Trophoblast cell (in vitro differentiated cells and primary cell): ENCODE data around the gene JMJD1C.

Source experiments
- DNase-seq, 2 donors: peaks; one replicate each; pipeline ENCODE4 v3.0.0-alpha.2; 2016
- H2AFZ ChIP-seq: 2 replicates; pipeline ENCODE4 v1.6.1; 2013; ENCODE audit warnings: low read length, moderate library complexity, mild to moderate bottlenecking; ENCODE audit not compliant: insufficient read depth, poor library complexity
- H2AK5ac ChIP-seq: 2 replicates; pipeline ENCODE4 v1.6.1; 2013; ENCODE audit warnings: mild to moderate bottlenecking, low read length
- H2BK120ac ChIP-seq: 2 replicates; pipeline ENCODE4 v1.6.1; 2013; ENCODE audit warnings: low read length, mild to moderate bottlenecking, moderate library complexity; ENCODE audit not compliant: insufficient read depth, poor library complexity
- H2BK12ac ChIP-seq: 2 replicates; pipeline ENCODE4 v1.6.1; 2013; ENCODE audit warnings: mild to moderate bottlenecking, low read length, moderate library complexity
- H2BK5ac ChIP-seq: 2 replicates; pipeline ENCODE4 v1.6.1; 2013; ENCODE audit warnings: low read length, low read depth, moderate library complexity, mild to moderate bottlenecking; ENCODE audit not compliant: poor library complexity
- H3K14ac ChIP-seq: 2 replicates; pipeline ENCODE4 v1.6.1; 2013; ENCODE audit warnings: mild to moderate bottlenecking, low read length
- H3K18ac ChIP-seq: 2 replicates; pipeline ENCODE4 v1.6.1; 2013; ENCODE audit warnings: mild to moderate bottlenecking, low read length
- H3K23ac ChIP-seq: 2 replicates; pipeline ENCODE4 v1.6.1; 2013; ENCODE audit warnings: low read length
- H3K27ac ChIP-seq: 2 replicates; pipeline ENCODE4 v1.5.1; 2013; ENCODE audit warnings: low read depth, mild to moderate bottlenecking, inconsistent platforms, low read length, moderate library complexity
- H3K27me3 ChIP-seq: 2 replicates; pipeline ENCODE4 v1.6.1; 2013; ENCODE audit warnings: inconsistent platforms, mild to moderate bottlenecking, low read length, moderate library complexity; ENCODE audit not compliant: insufficient read depth
- H3K36me3 ChIP-seq, 2 experiments: 1 replicate in 1 of 2; 2 replicates in 1 of 2; pipeline ENCODE4 v1.6.1; 2013; ENCODE audit warnings: low read length in 2 of 2, mild to moderate bottlenecking in 2 of 2, moderate library complexity in 1 of 2; ENCODE audit not compliant: insufficient read depth in 2 of 2, control insufficient read depth in 1 of 2
- H3K4ac ChIP-seq: 2 replicates; pipeline ENCODE4 v1.6.1; 2013; ENCODE audit warnings: low read depth, mild to moderate bottlenecking, low read length, moderate library complexity
- H3K4me1 ChIP-seq, 2 experiments: 1 replicate in 1 of 2; 2 replicates in 1 of 2; pipeline ENCODE4 v1.6.1; 2013; ENCODE audit warnings: low read length in 2 of 2, mild to moderate bottlenecking in 2 of 2, moderate library complexity in 1 of 2; ENCODE audit not compliant: insufficient read depth in 2 of 2, control insufficient read depth in 1 of 2
- H3K4me2 ChIP-seq: 2 replicates; pipeline ENCODE4 v1.6.1; 2013; ENCODE audit warnings: inconsistent platforms, mild to moderate bottlenecking, low read length, moderate library complexity
- H3K4me3 ChIP-seq: 2 replicates; pipeline ENCODE4 v1.5.1; 2013; ENCODE audit warnings: mild to moderate bottlenecking, low read depth, low read length, inconsistent platforms
- H3K79me1 ChIP-seq: one replicate; pipeline ENCODE4 v1.6.1; 2013; ENCODE audit warnings: low read length
- H3K79me2 ChIP-seq: 2 replicates; pipeline ENCODE4 v1.6.1; 2013; ENCODE audit warnings: low read length, mild to moderate bottlenecking; ENCODE audit not compliant: control insufficient read depth, insufficient read depth, poor library complexity
- H3K9ac ChIP-seq: 2 replicates; pipeline ENCODE4 v1.6.1; 2013; ENCODE audit warnings: mild to moderate bottlenecking, low read length
- H3K9me3 ChIP-seq: 2 replicates; pipeline ENCODE4 v1.6.1; 2013; ENCODE audit warnings: low read depth, mild to moderate bottlenecking, control low read depth, inconsistent platforms, low read length; ENCODE audit not compliant: insufficient read depth
- H4K12ac ChIP-seq: 2 replicates; pipeline ENCODE4 v1.6.1; 2013; ENCODE audit warnings: low read depth, mild to moderate bottlenecking, low read length, moderate library complexity
- H4K8ac ChIP-seq: 2 replicates; pipeline ENCODE4 v1.6.1; 2013; ENCODE audit warnings: low read depth, mild to moderate bottlenecking, low read length, moderate library complexity
- H4K91ac ChIP-seq: one replicate; pipeline ENCODE4 v1.6.1; 2013; ENCODE audit warnings: low read depth, mild to moderate bottlenecking, low read length, moderate library complexity
- WGBS: extraction: QIAGEN DNeasy Blood & Tissue Kit; methylation state at CpG from one replicate; pipeline ENCODE4 v1.1.7; 2013; ENCODE audit warnings: missing lambda C conversion rate; ENCODE audit not compliant: insufficient read length, insufficient coverage; ENCODE audit errors: extremely low coverage; 5-methylcytosine and 5-hydroxymethylcytosine counted together

Gene JMJD1C

DNA sequence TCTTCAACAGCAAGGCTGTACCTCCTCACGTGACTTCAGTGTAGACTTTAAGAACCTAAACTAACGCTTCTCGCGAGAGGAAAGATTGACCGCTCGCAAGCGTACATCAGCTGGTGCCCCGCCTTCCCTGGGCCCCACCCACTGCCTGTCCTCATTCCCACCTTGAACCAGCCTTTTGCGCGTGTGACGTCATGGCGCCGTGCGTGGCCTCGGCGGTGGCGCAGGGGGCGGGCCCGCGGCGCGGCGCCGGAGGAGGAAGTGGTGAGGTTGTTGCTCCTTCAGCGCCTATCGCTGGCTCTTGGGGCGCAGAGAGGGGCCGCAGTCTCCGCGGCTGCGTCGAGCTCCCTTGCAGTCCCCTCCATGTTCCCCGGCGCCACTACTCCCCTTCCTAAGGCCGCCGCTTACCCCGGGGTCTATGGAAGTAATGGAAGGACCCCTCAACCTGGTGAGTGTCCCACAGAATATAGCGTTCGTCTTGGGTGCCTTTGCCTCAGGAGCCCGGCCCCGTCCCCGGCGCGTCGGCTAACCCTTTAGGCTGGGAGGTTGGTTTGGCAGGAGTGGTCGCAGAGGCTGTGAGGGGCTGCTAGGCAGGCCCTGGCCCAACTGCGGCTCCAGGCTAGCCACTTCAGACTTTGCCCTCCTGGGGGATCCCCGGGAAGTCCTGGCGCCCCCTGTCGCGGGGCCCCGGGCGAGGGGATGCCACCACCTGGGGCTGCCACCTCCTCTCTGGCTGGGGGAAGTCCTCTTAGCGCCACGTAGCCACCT, 332.5 kb downstream of the JMJD1C start, which contains the start of gene NRBF2:
TSS of gene NRBF2 (plus strand) at position 273 of the 765 bp plus-strand sequence. CDS start at position 416, 143 bp downstream.
- peaks cover 6% of the 10 kb centered on the region for H3K79me2 ChIP-seq
- H3K18ac ChIP-seq = peak within 1 kb of the TSS; percentile 71
- H3K4ac ChIP-seq = peak within 1 kb of the TSS; percentile 86
- H3K4me3 ChIP-seq = peak within 1 kb of the TSS; percentile 87
- WGBS = no CpG with 5 or more reads among the region's 55 CpGs
- H2AFZ ChIP-seq = peak within 1 kb of the TSS; percentile 55
- peaks cover 7% of the 10 kb centered on the region for H3K79me1 ChIP-seq
- H3K4me1 ChIP-seq = no peaks in the 10 kb centered on the region
- H2BK5ac ChIP-seq = peak within 1 kb of the TSS; percentile 51
- H3K27ac ChIP-seq = peak within 1 kb of the TSS; percentile 46
- H3K9ac ChIP-seq = peak within 1 kb of the TSS; percentile 96
- H3K23ac ChIP-seq = no peak within 1 kb of the TSS
- peak within 1 kb of the TSS; percentile 72 for H3K14ac ChIP-seq
- H3K9me3 ChIP-seq = no peaks in the 10 kb centered on the region
- no peak within 1 kb of the TSS for H2BK12ac ChIP-seq
- no peaks in the 10 kb centered on the region for H3K27me3 ChIP-seq
- H4K91ac ChIP-seq = peak within 1 kb of the TSS; percentile 62
- H3K36me3 ChIP-seq = no peaks in the 10 kb centered on the region
- peak within 1 kb of the TSS; percentile 82 for H4K8ac ChIP-seq
- H2BK120ac ChIP-seq = peak within 1 kb of the TSS; percentile 28
- peak within 1 kb of the TSS; percentile 65 for H2AK5ac ChIP-seq
- peak within 1 kb of the TSS; percentile 61 for H4K12ac ChIP-seq
- peak; percentile 98 to 100 for DNase-seq
- peak within 1 kb of the TSS; percentile 86 for H3K4me2 ChIP-seq

DNA sequence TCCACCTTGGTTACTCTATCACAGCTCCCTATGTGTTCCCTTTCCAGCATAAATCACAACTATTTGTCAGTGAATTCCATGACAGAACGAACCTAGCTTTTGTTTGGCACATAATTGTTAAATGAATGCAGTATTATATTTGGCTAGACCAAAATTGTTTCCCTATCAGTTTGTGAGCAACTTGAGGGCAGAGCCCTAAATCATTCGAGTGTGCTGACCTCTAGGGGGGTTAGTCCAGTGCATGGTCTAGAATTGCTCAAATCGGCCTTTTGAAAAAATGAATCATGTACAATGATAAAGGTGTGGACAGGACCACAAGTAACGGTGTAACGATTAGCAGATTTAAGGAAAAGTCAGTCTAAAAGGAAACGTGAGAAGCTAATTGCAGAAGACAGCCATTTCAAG, 333.1 kb downstream of the JMJD1C start:
- Histone ChIP-seq H4K12ac (no peak overlapping the region), H3K9ac (no peak overlapping the region), H3K79me1 (peaks cover 7% of the 10 kb centered on the region), H3K27me3 (no peaks in the 10 kb centered on the region), H3K14ac (no peak overlapping the region), H4K91ac (no peak overlapping the region), H3K4me1 (no peaks in the 10 kb centered on the region), H3K9me3 (no peaks in the 10 kb centered on the region), H2BK5ac (no peak overlapping the region), H3K23ac (no peak overlapping the region), H2AK5ac (no peak overlapping the region), H3K18ac (no peak overlapping the region), H4K8ac (peak overlapping the region; percentile 56), H3K4me3 (no peak overlapping the region), H2AFZ (no peak overlapping the region), H2BK120ac (no peak overlapping the region), H3K4me2 (no peak overlapping the region), H2BK12ac (no peak overlapping the region), H3K4ac (no peak overlapping the region), H3K27ac (no peak overlapping the region), H3K79me2 (peaks cover 6% of the 10 kb centered on the region), H3K36me3 (no peaks in the 10 kb centered on the region)
- no CpG with 5 or more reads among the region's 6 CpGs for WGBS
- no peak for DNase-seq

GRCh38 chr10:63129888-63130287, 335.9 kb downstream of the JMJD1C start:
- H2BK120ac ChIP-seq = no peak overlapping the region
- no peak overlapping the region for H4K8ac ChIP-seq
- H3K14ac ChIP-seq = no peak overlapping the region
- no peak overlapping the region for H3K18ac ChIP-seq
- H4K91ac ChIP-seq = no peak overlapping the region
- H3K4me1 ChIP-seq = no peaks in the 10 kb centered on the region
- no peak overlapping the region for H2AFZ ChIP-seq
- H4K12ac ChIP-seq = no peak overlapping the region
- H2AK5ac ChIP-seq = no peak overlapping the region
- H3K4me2 ChIP-seq = no peak overlapping the region
- H3K9ac ChIP-seq = no peak overlapping the region
- no peak overlapping the region for H3K23ac ChIP-seq
- no peak overlapping the region for H3K4me3 ChIP-seq
- peaks cover 7% of the 10 kb centered on the region for H3K79me1 ChIP-seq
- H3K4ac ChIP-seq = no peak overlapping the region
- no peak overlapping the region for H2BK5ac ChIP-seq
- H3K27ac ChIP-seq = no peak overlapping the region
- H3K36me3 ChIP-seq = no peaks in the 10 kb centered on the region
- H3K79me2 ChIP-seq = peaks cover 6% of the 10 kb centered on the region
- H2BK12ac ChIP-seq = no peak overlapping the region
- no CpG with 5 or more reads among the region's 6 CpGs for WGBS
- no peak for DNase-seq
- no peaks in the 10 kb centered on the region for H3K27me3 ChIP-seq
- no peaks in the 10 kb centered on the region for H3K9me3 ChIP-seq

GRCh38 chr10:63128443-63128842, 337.3 kb downstream of the JMJD1C start:
- Histone ChIP-seq H3K36me3 (no peaks in the 10 kb centered on the region), H3K4ac (no peak overlapping the region), H3K27me3 (no peaks in the 10 kb centered on the region), H2AK5ac (no peak overlapping the region), H3K18ac (no peak overlapping the region), H3K9me3 (no peaks in the 10 kb centered on the region), H4K8ac (no peak overlapping the region), H3K4me2 (no peak overlapping the region), H3K14ac (no peak overlapping the region), H4K91ac (no peak overlapping the region), H2AFZ (no peak overlapping the region), H4K12ac (no peak overlapping the region), H3K23ac (no peak overlapping the region), H3K4me3 (no peak overlapping the region), H3K27ac (no peak overlapping the region), H3K4me1 (no peaks in the 10 kb centered on the region), H2BK120ac (no peak overlapping the region), H2BK12ac (no peak overlapping the region), H2BK5ac (no peak overlapping the region), H3K9ac (no peak overlapping the region), H3K79me2 (peaks cover 3% of the 10 kb centered on the region), H3K79me1 (peaks cover 3% of the 10 kb centered on the region)
- no CpG with 5 or more reads among the region's 4 CpGs for WGBS
- no peak for DNase-seq
